Lower leg skin (tissue), 4 donors: ENCODE data around the gene MYO1C. TPM values are rescaled to one million over a fixed set of nuclear protein-coding genes. Genes with fewer than 3 reads are reported as not detected.

Experiments
- DNase-seq, 2 donors: peaks; one replicate each; pipeline ENCODE4 v3.0.0-alpha.2; 2019; ENCODE audit warnings: low spot score in 2 of 2
- H3K4me3 ChIP-seq: fragments of 200-600 bp; sonication (generic); 2 replicates; pipeline ENCODE4 v1.5.1; 2017; ENCODE audit warnings: mild to moderate bottlenecking, low read depth; ENCODE audit not compliant: poor library complexity, severe bottlenecking
- CTCF ChIP-seq, 3 donors: fragments of 450-650 bp; IDR thresholded peaks; one replicate each; pipeline ENCODE4 v1.5.1; 2016; ENCODE audit warnings: antibody characterized with exemption in 3 of 3, mild to moderate bottlenecking in 3 of 3, moderate library complexity in 2 of 3
- POLR2A ChIP-seq, 2 donors: fragments of 450-650 bp; IDR thresholded peaks; one replicate each; pipeline ENCODE4 v1.6.1; 2016 to 2017; ENCODE audit warnings: antibody characterized with exemption in 2 of 2, mild to moderate bottlenecking in 1 of 2, moderate library complexity in 1 of 2
- WGBS, 2 donors: methylation state at CpG; one replicate each; pipeline ENCODE4 v1.1.5; 2018; 5-methylcytosine and 5-hydroxymethylcytosine counted together
- intact Hi-C: fragments of 100-400 bp; cut with DNase I; formaldehyde crosslinking; loops from one replicate; pipeline ENCODE4 v1.15.0; 2023; ENCODE audit warnings: low total_unique reads
- total RNA-seq, 4 donors: library from RNA; depleted of rRNA; stranded (reverse); fragments of >200 nt; gene quantifications; one replicate each; pipeline ENCODE4 v1.1.0, GENCODE V29; 2016

MYO1C gene
- total RNA-seq, 4 donors from 2014 or later, result 71.3 to 101 (median 84.8) TPM

GRCh38 chr17:1416414-1416813 is 76.1 kb downstream of the MYO1C start:
- TF ChIP-seq POLR2A (IDR thresholded peaks at IDR 0.05), result no peak
- no peak for TF ChIP-seq CTCF (IDR thresholded peaks at IDR 0.05)
- 95 to 96% methylated on average over 5 of the region's 5 CpGs for WGBS, 2 donors
- DNase-seq, result no peak
- intact Hi-C loops, result no loop called here
- H3K4me3 ChIP-seq, result no peak overlapping the region

- TF ChIP-seq CTCF (IDR thresholded peaks at IDR 0.05) (no peak), POLR2A (IDR thresholded peaks at IDR 0.05) (no peak)
- WGBS, 2 donors, result 82 to 87% methylated on average over 10 of the region's 10 CpGs
- intact Hi-C loops, result no loop called here
- DNase-seq, result no peak
- H3K4me3 ChIP-seq, result no peak overlapping the region
These were observed 77.9 kb downstream of the MYO1C start for GRCh38 chr17:1414634-1415033.

Other genes starting within 250 kb of the MYO1C start
- gene BHLHA9, start 222.2 kb downstream of the MYO1C start, total RNA-seq, result not detected
- gene TRARG1, start 213.0 kb downstream of the MYO1C start, total RNA-seq, result 1 to 10 TPM in 3 of 4 donors, under 1 TPM in 1; 0.78 to 5.4 (median 3.2) TPM
- gene YWHAE, start 92.5 kb downstream of the MYO1C start, total RNA-seq, result 100 to 1,000 TPM; 431 to 648 (median 506) TPM
- 10 to 100 TPM; 48.2 to 70.0 (median 50.7) TPM for gene CRK, start 36.5 kb downstream of the MYO1C start, total RNA-seq
- 100 to 1,000 TPM; 101 to 172 (median 134) TPM for gene INPP5K, start 23.9 kb upstream of the MYO1C start, total RNA-seq
- gene PITPNA, start 70.1 kb upstream of the MYO1C start, total RNA-seq, result 10 to 100 TPM; 45.0 to 53.1 (median 45.2) TPM
- 10 to 100 TPM in 2 of 4 donors, 1 to 10 TPM in 2; 5.6 to 14.5 (median 9.6) TPM for gene SLC43A2, start 136.1 kb upstream of the MYO1C start, total RNA-seq
- 10 to 100 TPM in 1 of 4 donors, 1 to 10 TPM in 3; 4.9 to 10.0 (median 9.1) TPM for gene SCARF1, start 153.0 kb upstream of the MYO1C start, total RNA-seq
- 10 to 100 TPM; 17.0 to 32.7 (median 19.5) TPM for gene RILP, start 157.2 kb upstream of the MYO1C start, total RNA-seq
- gene PRPF8, start 192.2 kb upstream of the MYO1C start, total RNA-seq, result 100 to 1,000 TPM; 140 to 228 (median 173) TPM
- gene TLCD2, start 217.7 kb upstream of the MYO1C start, total RNA-seq, result 1 to 10 TPM in 3 of 4 donors, under 1 TPM in 1; 0.99 to 4.5 (median 2.8) TPM
- gene WDR81, start 232.0 kb upstream of the MYO1C start, total RNA-seq, result 10 to 100 TPM; 42.9 to 64.4 (median 49.2) TPM